Ishikawa (cell line): Measurements from ENCODE around the gene MSANTD1.

Experiments
- CREB1 ChIP-seq: IDR thresholded peaks from 2 replicates; pipeline ENCODE4 v1.6.1; 2012; ENCODE audit warnings: low read depth
- EP300 ChIP-seq: IDR thresholded peaks from 2 replicates; pipeline ENCODE4 v1.6.1; 2012; ENCODE audit warnings: borderline replicate concordance
- NFIC ChIP-seq: IDR thresholded peaks from 2 replicates; pipeline ENCODE4 v1.6.1; 2012
- RAD21 ChIP-seq: IDR thresholded peaks from 2 replicates; pipeline ENCODE4 v1.6.1; 2012; ENCODE audit warnings: low read depth
- REST ChIP-seq: IDR thresholded peaks from 2 replicates; pipeline ENCODE4 v1.6.1; 2012; ENCODE audit warnings: low read depth, mild to moderate bottlenecking
- TEAD4 ChIP-seq: IDR thresholded peaks from 2 replicates; pipeline ENCODE4 v1.6.1; 2012
- USF1 ChIP-seq: IDR thresholded peaks from 2 replicates; pipeline ENCODE4 v1.6.1; 2012
- ZBTB7A ChIP-seq: IDR thresholded peaks from 2 replicates; pipeline ENCODE4 v1.6.1; 2012; ENCODE audit warnings: low read depth

- TF ChIP-seq USF1 (no peak), REST (no peak), ZBTB7A (no peak; the same call in 1 of the 2 replicates), TEAD4 (no peak), EP300 (no peak), NFIC (no peak), RAD21 (no peak), CREB1 (no peak)
Observed at GRCh38 chr4:3293401-3294391, 44.7 kb downstream of the MSANTD1 start.
